K562 (cell line): ENCODE results near the gene UGT1A9. TPM values are rescaled to one million over a fixed set of nuclear protein-coding genes. Genes with fewer than 3 reads are reported as not detected.

ENCODE experiments used
- ATAC-seq: fragments of 200-7000 bp; cut with Tn5 transposase; 3 replicates; pipeline ENCODE4 v1.9.1; 2020; ENCODE audit warnings: moderate library complexity
- BruUV-seq: library from RNA; stranded (reverse); fragments of 400-500 nt; replicated peaks from 2 replicates; lab custom pipeline; 2021; lab: Mats Ljungman, UMichigan
- CTCF ChIA-PET: fragments of 300-600 bp; formaldehyde crosslinking; extraction: SDS; loops from one replicate; lab custom pipeline; 2021; ENCODE audit warnings: low intra/inter-chr PET ratio; lab: Yijun Ruan, JAX
- POLR2A ChIA-PET: fragments of 300-600, 350-650 bp; sonication (Branson Sonifier 250); formaldehyde crosslinking; extraction: SDS; loops from one replicate; lab custom pipeline; 2021; ENCODE audit warnings: antibody characterized with exemption, inconsistent platforms; lab: Yijun Ruan, JAX
- DNase-seq, 4 experiments: peaks; one replicate each; pipeline versions ENCODE4 v3.0.0 to v3.0.0-alpha.2; 2011 to 2018; ENCODE audit warnings: low spot score in 3 of 4, mixed read lengths in 3 of 4; ENCODE audit errors: extremely low read depth in 1 of 4
- FAIRE-seq: peaks from 2 replicates; lab custom pipeline; 2011; peaks lifted over from hg19 to GRCh38; lab: Jason Lieb, UNC
- H2AFZ ChIP-seq: 2 replicates; pipeline ENCODE4 v1.6.0; 2011; ENCODE audit warnings: low read depth, low read length, control low read depth, inconsistent platforms
- H3K27ac ChIP-seq: fragments of 200-600 bp; 3 replicates; pipeline ENCODE4 v1.8.0; 2011; ENCODE audit warnings: low read depth, mild to moderate bottlenecking, control low read depth, inconsistent platforms, low read length, moderate library complexity, mixed read lengths; ENCODE audit errors: extremely low read depth
- H3K27me3 ChIP-seq, 2 experiments: fragments of 300-600 bp in 1 of 2; 2 replicates in 1 of 2; 3 replicates in 1 of 2; pipeline versions ENCODE4 v1.6.0 to v1.8.0; 2011; ENCODE audit warnings: inconsistent platforms in 2 of 2, low read length in 2 of 2, mild to moderate bottlenecking in 1 of 2, mixed read lengths in 1 of 2, moderate library complexity in 1 of 2; ENCODE audit not compliant: control insufficient read depth in 2 of 2, insufficient read depth in 2 of 2
- H3K36me3 ChIP-seq: fragments of 300-600 bp; 3 replicates; pipeline ENCODE4 v1.8.0; 2011; ENCODE audit warnings: mild to moderate bottlenecking, low read length, inconsistent platforms; ENCODE audit not compliant: control insufficient read depth, insufficient read depth
- H3K4me1 ChIP-seq, 2 experiments: fragments of 200-600 bp in 1 of 2; replicated peaks in 1 of 2; 2 replicates in 1 of 2; 3 replicates in 1 of 2; pipeline versions ENCODE4 v1.5.1 to v1.8.0; 2011; ENCODE audit warnings: inconsistent platforms in 2 of 2, low read length in 2 of 2, mild to moderate bottlenecking in 1 of 2, mixed read lengths in 1 of 2, moderate library complexity in 1 of 2; ENCODE audit not compliant: control insufficient read depth in 2 of 2, insufficient read depth in 2 of 2
- H3K4me2 ChIP-seq: 2 replicates; pipeline ENCODE4 v1.6.1; 2011; ENCODE audit warnings: low read length, control low read depth, inconsistent platforms, mixed read lengths; ENCODE audit not compliant: insufficient read depth
- H3K4me3 ChIP-seq: fragments of 200-600 bp; sonication (generic), shearing (Covaris generic); 2 replicates; pipeline ENCODE4 v1.5.1; 2016; ENCODE audit warnings: control low read depth, inconsistent platforms
- H3K79me2 ChIP-seq: fragments of 200-600 bp; 3 replicates; pipeline ENCODE4 v1.8.0; 2011; ENCODE audit warnings: low read length, inconsistent platforms; ENCODE audit not compliant: control insufficient read depth, insufficient read depth
- H3K9ac ChIP-seq, 2 experiments: 2 replicates each; pipeline versions ENCODE4 v1.6.0 to v1.6.1; 2011; ENCODE audit warnings: low read depth in 2 of 2, low read length in 2 of 2, control low read depth in 1 of 2, inconsistent platforms in 1 of 2, mild to moderate bottlenecking in 1 of 2, mixed read lengths in 1 of 2; ENCODE audit not compliant: insufficient read depth in 1 of 2
- H3K9me1 ChIP-seq: one replicate; pipeline ENCODE4 v1.6.0; 2011; ENCODE audit warnings: inconsistent platforms, mild to moderate bottlenecking, low read length, moderate library complexity; ENCODE audit not compliant: control insufficient read depth, insufficient read depth
- H3K9me3 ChIP-seq: replicated peaks from 2 replicates; pipeline ENCODE4 v1.5.1; 2011; ENCODE audit warnings: low read depth, low read length, inconsistent platforms; ENCODE audit not compliant: control insufficient read depth, insufficient read depth
- H4K20me1 ChIP-seq: replicated peaks from 2 replicates; pipeline ENCODE4 v1.6.1; 2011; ENCODE audit warnings: low read length, inconsistent platforms, mixed read lengths; ENCODE audit not compliant: control insufficient read depth, insufficient read depth
- STAT5A ChIP-seq: IDR thresholded peaks from 2 replicates; pipeline ENCODE4 v1.6.1; 2012; ENCODE audit warnings: low read length, inconsistent platforms, borderline replicate concordance
- TSHZ1 ChIP-seq: fragments of 250-450 bp; sonication (Bioruptor Pico); IDR thresholded peaks from 2 replicates; pipeline ENCODE4 v1.4.0; 2020; ENCODE audit warnings: mild to moderate bottlenecking, moderate library complexity
- ZKSCAN8 ChIP-seq: fragments of 200-800 bp; sonication (Bioruptor generic); IDR thresholded peaks from 2 replicates; pipeline ENCODE4 v1.6.1; 2016; ENCODE audit warnings: missing genetic modification characterization, missing compliant biosample characterization
- ZNF134 ChIP-seq: fragments of 250-450 bp; sonication (Bioruptor Pico); conservative IDR thresholded peaks from 2 replicates; pipeline ENCODE4 v1.4.0; 2020
- ZNF592 ChIP-seq: fragments of 450-650 bp; IDR thresholded peaks from 2 replicates; pipeline ENCODE4 v1.6.1; 2017; ENCODE audit warnings: antibody characterized with exemption, mild to moderate bottlenecking
- ZNF830 ChIP-seq: fragments of 250-450 bp; sonication (Bioruptor Pico); IDR thresholded peaks from 2 replicates; pipeline ENCODE4 v1.5.0; 2021; ENCODE audit warnings: mild to moderate bottlenecking
- WGBS: fragments of 100-300 bp; shearing (Covaris generic); methylation state at CpG from one replicate; pipeline ENCODE4 v1.1.6; 2016; ENCODE audit warnings: low coverage, mixed read lengths; ENCODE audit not compliant: insufficient coverage; ENCODE audit errors: missing lambda C conversion rate; 5-methylcytosine and 5-hydroxymethylcytosine counted together
- in situ Hi-C: fragments of 300-500 bp; cut with MboI; formaldehyde crosslinking; loops from 4 replicates; pipeline ENCODE4 v1.15.0; 2018; ENCODE audit warnings: inconsistent platforms, mixed read lengths
- intact Hi-C: fragments of 100-400 bp; cut with micrococcal nuclease; formaldehyde crosslinking; loops from 2 replicates; pipeline ENCODE4 v1.14.2; 2022
- polyA plus RNA-seq, 8 experiments: library from polyadenylated mRNA; depleted of rRNA in 4 of 8; stranded (reverse) in 5 of 8; unstranded in 3 of 8; fragments of >200 nt; fragmentation: Nextera tagmentation in 2 of 8; fragmentation: Illumina TruSeq in 1 of 8; extraction: Ambion mirVana in 2 of 8; extraction: Trizol in 1 of 8; gene quantifications; 2 replicates each; pipeline versions ENCODE4 v1.2.1 to v1.2.3, GENCODE V29; 2011 to 2014; ENCODE audit warnings: inconsistent platforms in 1 of 8, missing spikeins in 1 of 8
- total RNA-seq, 7 experiments: library from RNA; depleted of rRNA in 6 of 7; stranded (reverse); fragments of >200 nt in 6 of 7; fragmentation: Illumina TruSeq in 2 of 7; extraction: Trizol in 2 of 7; gene quantifications; 2 replicates each; pipeline versions ENCODE4 v1.2.1 to v1.2.3, GENCODE V29; 2011 to 2021; ENCODE audit warnings: low replicate concordance in 1 of 7

Gene UGT1A9
- total and polyA plus RNA-seq, 9 of the 15 experiments (the other 6 are each of a cell fraction or from before 2014, with no cell fraction given): 0.09 TPM; not detected in 8

- TF ChIP-seq ZNF592: no peak
Observed at GRCh38 chr2:233816771-233817170, 145.1 kb downstream of the UGT1A9 start (continued).

GRCh38 chr2:233817361-233817911 is 145.7 kb downstream of the UGT1A9 start:
- WGBS: 10% methylated on average over 3 of the region's 3 CpGs
- Histone ChIP-seq H3K79me2 (no peaks in the 10 kb centered on the region), H3K4me2 (no peak overlapping the region), H2AFZ (no peak overlapping the region), H3K4me1 (no peaks in the 10 kb centered on the region; a peak in 1 of 5 replicates), H3K9me3 (no peaks in the 10 kb centered on the region), H3K27me3 (peaks cover 0 to 51% of the 10 kb centered on the region in 2 experiments; a peak in 4 of 5 replicates), H3K9me1 (no peaks in the 10 kb centered on the region), H3K27ac (no peak overlapping the region), H4K20me1 (no peaks in the 10 kb centered on the region; the same call in 1 of the 2 replicates), H3K4me3 (no peak overlapping the region), H3K36me3 (no peaks in the 10 kb centered on the region)
- ChIA-PET CTCF (no interaction called here), POLR2A (interaction anchor here (0.6 kb wide), 1 partner anchor 20 kb away, joined by 3 read pairs; no protein-coding TSS in a partner anchor)
- ATAC-seq (no peak), DNase-seq (no peak)
- in situ Hi-C loops (no loop called here), intact Hi-C loops (no loop called here)
- BruUV-seq: no TSS peak
- no peak for TF ChIP-seq ZKSCAN8
- no peak for TF ChIP-seq STAT5A
- TF ChIP-seq TSHZ1: no peak
- no peak for TF ChIP-seq ZNF134
- TF ChIP-seq ZNF830 (CRISPR knock-in tag): no peak
- TF ChIP-seq, all 486 proteins: peak for 0
- H3K9ac ChIP-seq: no peak overlapping the region
- FAIRE-seq: no peak
